B cell (primary cell): ENCODE measurements around the gene CAB39L.

Experiments
- CTCF ChIP-seq: fragments of 200-600 bp; IDR thresholded peaks from one replicate; pipeline ENCODE4 v1.8.0; 2022; ENCODE audit warnings: antibody characterized with exemption, mild to moderate bottlenecking
- EZH2 ChIP-seq: IDR thresholded peaks from 2 replicates; pipeline ENCODE4 v1.6.1; 2012; ENCODE audit warnings: borderline replicate concordance, low read depth, mild to moderate bottlenecking, moderate library complexity, low read length; ENCODE audit not compliant: insufficient read depth, poor library complexity, severe bottlenecking

DNA sequence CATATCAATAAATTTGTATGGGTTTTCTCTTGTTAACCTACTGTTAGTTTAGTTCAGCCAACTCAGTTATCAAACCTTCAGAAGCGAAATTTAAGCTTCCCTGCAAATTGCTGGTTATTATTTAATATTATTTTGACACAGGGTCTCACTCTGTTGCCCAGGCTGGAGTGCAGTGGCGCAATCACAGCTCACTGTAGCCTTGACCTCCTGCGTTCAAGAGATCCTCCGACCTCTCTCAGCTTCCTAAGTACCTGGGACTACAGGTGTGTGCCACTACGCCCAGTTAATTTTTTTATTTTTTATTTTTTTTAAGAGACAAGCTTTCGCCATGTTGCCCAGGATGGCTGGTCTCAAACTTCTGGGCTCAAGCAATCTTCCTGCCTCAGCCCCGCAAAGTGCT lies 6.2 kb downstream of the CAB39L start:
- TF ChIP-seq CTCF (no peak), EZH2 (no peak)
